Type B pancreatic cell (in vitro differentiated cells): ENCODE results near the gene PNPLA4. TPM values are rescaled to one million over a fixed set of nuclear protein-coding genes. Genes with fewer than 3 reads are reported as not detected.

Experiments
- DNase-seq: peaks from one replicate; pipeline ENCODE4 v3.0.0; 2021; ENCODE audit warnings: mixed read lengths; ENCODE audit not compliant: unreplicated experiment; ENCODE audit errors: extremely low spot score
- H3K27ac Mint-ChIP-seq: 2 replicates; pipeline ENCODE4 v1.8.0; 2021; ENCODE audit warnings: mild to moderate bottlenecking, mixed read lengths
- H3K27me3 Mint-ChIP-seq: 2 replicates; pipeline ENCODE4 v1.8.0; 2021; ENCODE audit warnings: mixed read lengths
- H3K36me3 Mint-ChIP-seq: 2 replicates; pipeline ENCODE4 v1.8.0; 2021; ENCODE audit warnings: mixed read lengths
- H3K4me1 Mint-ChIP-seq: one replicate; pipeline ENCODE4 v1.8.0; 2021; ENCODE audit warnings: mixed read lengths; ENCODE audit not compliant: unreplicated experiment
- H3K4me3 Mint-ChIP-seq: 2 replicates; pipeline ENCODE4 v1.8.0; 2021; ENCODE audit warnings: mild to moderate bottlenecking, mixed read lengths
- H3K9me3 Mint-ChIP-seq: 2 replicates; pipeline ENCODE4 v1.8.0; 2021; ENCODE audit warnings: mixed read lengths
- CTCF ChIP-seq: fragments of 200-600 bp; sonication (generic); conservative IDR thresholded peaks from 2 replicates; pipeline ENCODE4 v1.5.0; 2021; ENCODE audit warnings: antibody characterized with exemption, mild to moderate bottlenecking
- total RNA-seq: library from RNA; stranded (reverse); gene quantifications from 2 replicates; pipeline ENCODE4 v1.2.1, GENCODE V29; 2021; ENCODE audit warnings: low replicate concordance

PNPLA4 gene
- total RNA-seq, 1 donor from 2014 or later, result 23.6 TPM

GRCh38 chrX:7953446-7953845, 26.2 kb upstream of the PNPLA4 start:
- peaks cover 8% of the 10 kb centered on the region for H3K9me3 Mint-ChIP-seq
- no peaks in the 10 kb centered on the region for H3K27me3 Mint-ChIP-seq
- no peaks in the 10 kb centered on the region for H3K36me3 Mint-ChIP-seq
- H3K27ac Mint-ChIP-seq, result no peak overlapping the region
- no peak for TF ChIP-seq CTCF
- H3K4me1 Mint-ChIP-seq, result no peaks in the 10 kb centered on the region
- no peak overlapping the region for H3K4me3 Mint-ChIP-seq
- DNase-seq, result no peak

GRCh38 chrX:7950865-7951264, 23.7 kb upstream of the PNPLA4 start:
- H3K27ac Mint-ChIP-seq, result no peak overlapping the region
- H3K27me3 Mint-ChIP-seq, result no peaks in the 10 kb centered on the region
- no peaks in the 10 kb centered on the region for H3K4me1 Mint-ChIP-seq
- no peak for TF ChIP-seq CTCF
- H3K4me3 Mint-ChIP-seq, result no peak overlapping the region
- no peak for DNase-seq
- H3K9me3 Mint-ChIP-seq, result peaks cover under 1% of the 10 kb centered on the region
- no peaks in the 10 kb centered on the region for H3K36me3 Mint-ChIP-seq

GRCh38 chrX:7948483-7948882, 21.3 kb upstream of the PNPLA4 start:
- H3K9me3 Mint-ChIP-seq, result no peaks in the 10 kb centered on the region
- no peak for DNase-seq
- no peak overlapping the region for H3K27ac Mint-ChIP-seq
- H3K36me3 Mint-ChIP-seq, result no peaks in the 10 kb centered on the region
- H3K27me3 Mint-ChIP-seq, result no peaks in the 10 kb centered on the region
- H3K4me3 Mint-ChIP-seq, result no peak overlapping the region
- TF ChIP-seq CTCF, result no peak
- no peaks in the 10 kb centered on the region for H3K4me1 Mint-ChIP-seq

GRCh38 chrX:7946960-7947359, 19.7 kb upstream of the PNPLA4 start:
- Mint-ChIP-seq H3K4me3 (no peak overlapping the region), H3K27me3 (no peaks in the 10 kb centered on the region), H3K4me1 (peaks cover under 1% of the 10 kb centered on the region), H3K27ac (no peak overlapping the region), H3K9me3 (no peaks in the 10 kb centered on the region), H3K36me3 (no peaks in the 10 kb centered on the region)
- no peak for DNase-seq
- TF ChIP-seq CTCF, result no peak

GRCh38 chrX:7943600-7944245, 16.5 kb upstream of the PNPLA4 start:
- H3K4me1 Mint-ChIP-seq, result peaks cover 7% of the 10 kb centered on the region
- H3K27me3 Mint-ChIP-seq, result no peaks in the 10 kb centered on the region
- no peaks in the 10 kb centered on the region for H3K9me3 Mint-ChIP-seq
- no peaks in the 10 kb centered on the region for H3K36me3 Mint-ChIP-seq
- no peak overlapping the region for H3K4me3 Mint-ChIP-seq
- no peak overlapping the region for H3K27ac Mint-ChIP-seq
- no peak for TF ChIP-seq CTCF
- no peak for DNase-seq
